ENCODE results near the gene VPS26A.
"Not testable (repeated sequence)": the region's sequence is repeated elsewhere in the genome, so short reads cannot be mapped to it uniquely, and the experiment has no call there.

The VPS26A gene

GRCh38 chr10:69103784-69104183 is 20.2 kb upstream of the VPS26A start:
- no peak for DNase-seq

DNA sequence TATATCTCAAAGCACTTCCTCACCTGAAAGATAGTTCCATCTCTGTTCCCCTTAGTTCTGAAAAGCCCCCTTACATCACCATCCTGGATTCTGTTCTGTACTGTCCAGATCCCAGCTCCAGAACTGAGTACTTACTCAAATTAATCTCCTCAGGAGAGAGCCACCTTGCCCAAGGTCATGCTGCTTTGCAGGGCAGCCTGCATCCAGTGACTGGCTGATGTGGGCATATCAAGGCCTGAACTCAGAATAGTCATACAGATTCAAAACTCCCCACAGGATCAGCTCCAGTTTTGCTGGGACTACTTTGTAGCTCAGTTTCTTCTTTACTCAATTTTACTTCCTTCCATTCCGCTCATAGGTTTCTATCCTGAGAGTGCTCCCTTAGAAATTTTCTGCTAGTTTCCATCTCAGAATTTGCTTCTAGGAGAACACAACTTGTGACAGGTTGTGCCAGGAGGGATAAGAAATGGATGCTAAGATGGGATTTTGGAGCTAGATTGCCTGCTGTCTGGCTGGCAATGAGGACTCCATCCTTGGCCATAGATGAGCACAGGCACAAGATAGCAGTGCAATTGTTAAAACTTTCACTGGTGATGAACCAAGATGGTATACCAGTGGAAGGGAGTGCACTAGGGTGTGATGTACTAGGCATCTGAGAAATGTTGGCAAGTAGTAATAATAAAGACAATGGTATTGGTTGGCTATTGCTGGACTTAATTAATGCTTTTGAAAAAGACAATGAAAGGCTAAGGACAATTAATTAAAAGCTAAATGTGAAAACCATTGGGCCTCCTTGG is 18.8 kb upstream of the VPS26A start:
- DNase-seq = no peak

DNA sequence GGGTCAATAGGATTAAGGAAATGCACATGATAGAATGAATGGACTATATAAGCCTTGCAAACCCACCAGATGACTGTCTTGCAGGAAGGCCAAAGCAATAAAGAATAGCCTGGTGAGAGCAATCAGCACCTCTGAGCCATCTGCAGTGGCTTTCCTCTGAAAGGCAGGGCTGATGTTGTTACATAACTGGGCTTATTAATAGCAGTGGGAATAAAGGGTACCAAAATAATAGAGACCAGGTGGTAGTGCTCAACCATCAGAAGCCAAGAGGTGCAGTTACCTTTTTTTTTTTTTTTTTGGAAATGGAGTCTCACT is 16.8 kb upstream of the VPS26A start:
- DNase-seq = no peak

DNA sequence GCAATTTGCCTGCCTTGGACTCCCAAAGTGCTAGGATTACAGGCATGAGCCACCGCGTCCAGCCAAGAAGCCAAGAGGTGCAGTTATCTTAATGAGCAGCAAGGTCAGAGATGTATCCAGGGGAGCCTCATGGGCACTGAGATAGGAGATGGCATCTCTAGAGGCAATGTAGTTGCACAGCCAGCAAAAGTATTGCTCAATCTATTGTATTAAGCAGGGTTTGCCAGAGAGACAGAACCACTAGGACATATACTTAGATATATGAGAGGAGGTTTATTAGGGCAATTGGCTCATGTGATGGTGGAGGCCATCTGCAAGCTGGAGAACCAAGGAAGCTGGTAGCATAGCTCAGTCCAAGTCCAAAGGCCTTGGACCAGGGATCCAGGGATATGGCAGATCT is 16.3 kb upstream of the VPS26A start:
- DNase-seq = no peak

- no peak for DNase-seq
These were observed 4.1 kb upstream of the VPS26A start for GRCh38 chr10:69119896-69120295.

GRCh38 chr10:69123306-69123746 is 652 bp upstream of the VPS26A start:
- no peak for DNase-seq

GRCh38 chr10:69124563-69125268 is 738 bp downstream of the VPS26A start:
- DNase-seq = no peak

GRCh38 chr10:69125554-69125953 is 1.6 kb downstream of the VPS26A start:
- DNase-seq = no peak

- DNase-seq = no peak
These were observed 6.3 kb downstream of the VPS26A start for GRCh38 chr10:69130251-69130650.

DNA sequence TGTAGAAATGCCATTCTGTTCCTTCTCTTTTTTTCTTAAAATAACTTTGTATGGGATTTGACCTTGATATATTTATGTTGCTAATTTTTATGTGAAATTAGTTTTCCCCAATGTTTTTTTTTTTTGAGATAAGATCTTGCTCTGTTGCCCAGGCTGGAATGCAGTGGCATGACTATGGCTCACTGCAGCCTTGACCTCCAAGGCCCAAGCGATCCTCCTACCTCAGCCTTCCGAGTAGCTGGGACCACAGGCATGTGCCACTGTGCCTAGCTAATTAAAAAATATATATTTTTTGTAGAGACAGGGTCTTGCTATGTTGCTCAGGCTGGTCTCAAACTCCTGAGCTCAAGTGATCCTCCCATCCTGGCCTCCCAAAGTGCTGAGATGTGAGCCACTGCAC is 16.0 kb downstream of the VPS26A start:
- DNase-seq = no peak

- no peak for DNase-seq
These were observed 17.3 kb downstream of the VPS26A start for GRCh38 chr10:69141304-69141703.

DNA sequence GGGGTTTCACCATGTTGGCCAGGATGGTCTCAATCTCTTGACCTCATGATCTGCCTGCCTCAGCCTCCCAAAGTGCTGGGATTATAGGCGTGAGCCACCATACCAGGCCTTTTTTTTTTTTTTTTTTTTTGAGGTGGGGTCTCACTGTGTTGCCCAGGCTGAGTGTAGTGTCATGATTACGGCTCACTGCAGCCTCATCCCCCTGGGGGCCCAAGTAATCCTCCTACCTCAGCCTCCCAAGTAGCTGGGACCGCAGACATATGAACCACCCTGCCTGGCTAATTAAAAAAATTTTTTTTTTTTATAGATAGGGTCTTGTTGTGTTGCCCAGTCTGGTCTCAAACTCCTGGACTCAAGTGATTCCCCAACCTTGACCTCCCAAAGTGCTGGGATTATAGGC is 18.1 kb downstream of the VPS26A start:
- DNase-seq = not testable (repeated sequence)

DNA sequence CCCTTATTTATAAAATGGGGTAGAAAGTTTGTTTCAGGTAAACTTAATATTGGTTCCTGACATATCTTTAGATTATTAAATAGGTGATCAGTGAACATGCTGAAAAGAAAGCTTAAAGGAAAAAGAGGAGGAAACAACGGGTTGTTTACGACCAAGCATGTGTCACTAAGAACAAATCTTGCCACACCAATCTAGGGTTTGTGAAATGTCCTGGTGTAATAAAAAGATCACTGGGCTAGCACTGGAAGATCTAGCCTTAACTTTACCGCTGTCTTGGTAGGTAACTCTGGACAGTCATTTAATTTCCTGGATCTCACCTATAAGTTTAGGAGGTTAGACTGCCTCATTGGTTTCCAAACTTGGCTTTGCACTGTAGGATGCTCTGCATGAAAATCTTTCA is 19.0 kb downstream of the VPS26A start:
- DNase-seq = no peak

DNA sequence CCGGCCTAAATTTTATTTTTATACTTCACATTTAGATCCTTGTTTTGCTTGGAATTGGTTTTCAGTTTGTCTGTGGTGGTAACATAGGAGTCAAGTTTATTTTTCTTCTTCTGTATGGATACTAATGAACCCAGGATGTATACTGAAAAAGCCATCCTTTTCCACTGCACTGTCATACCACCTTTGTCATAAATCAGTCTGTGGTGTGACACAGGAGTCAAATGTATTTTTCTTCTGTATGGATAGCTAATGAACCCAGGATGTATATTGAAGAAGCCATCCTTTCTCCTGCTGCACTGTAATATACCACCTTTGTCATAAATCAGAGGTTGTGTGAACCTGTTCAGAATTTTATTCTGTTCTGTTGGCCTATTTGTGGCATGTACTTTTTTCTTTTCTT is 21.4 kb downstream of the VPS26A start:
- no peak for DNase-seq

DNA sequence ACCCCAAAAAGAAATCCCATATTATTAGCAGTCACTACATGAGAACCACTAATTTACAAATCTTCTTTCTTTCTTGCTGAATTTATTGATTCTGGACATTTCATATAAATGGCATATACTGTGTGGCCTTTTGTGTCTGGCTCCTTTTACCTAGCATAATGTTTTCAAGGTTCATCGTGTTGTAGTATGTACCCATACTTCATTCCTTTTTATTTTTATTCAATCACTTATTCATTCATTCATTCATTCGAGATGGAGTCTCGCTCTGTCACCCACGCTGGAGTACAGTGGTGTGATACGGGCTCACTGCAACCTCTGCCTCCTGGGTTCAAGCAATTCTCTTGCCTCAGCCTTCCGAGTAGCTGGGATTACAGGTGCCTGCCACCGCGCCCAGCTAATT is 21.9 kb downstream of the VPS26A start:
- no peak for DNase-seq

DNA sequence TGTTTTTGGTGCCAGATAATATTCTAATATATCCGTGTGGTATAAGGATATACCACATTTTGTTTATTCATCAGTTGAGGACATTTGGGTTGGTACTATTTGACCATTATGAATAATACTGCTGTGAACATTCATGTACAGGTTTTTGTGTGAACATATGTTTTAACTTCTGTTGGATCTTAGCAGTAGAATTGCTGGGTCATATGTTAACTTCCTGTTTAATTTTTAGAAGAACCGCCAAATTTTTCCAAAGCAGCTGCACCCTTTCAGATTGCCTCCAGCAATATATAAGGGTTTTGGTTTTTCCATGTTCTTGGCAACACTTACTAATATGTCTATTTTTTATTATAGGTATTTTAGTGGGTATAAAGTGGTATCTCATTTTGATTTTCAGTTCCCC is 22.8 kb downstream of the VPS26A start:
- DNase-seq = no peak

DNA sequence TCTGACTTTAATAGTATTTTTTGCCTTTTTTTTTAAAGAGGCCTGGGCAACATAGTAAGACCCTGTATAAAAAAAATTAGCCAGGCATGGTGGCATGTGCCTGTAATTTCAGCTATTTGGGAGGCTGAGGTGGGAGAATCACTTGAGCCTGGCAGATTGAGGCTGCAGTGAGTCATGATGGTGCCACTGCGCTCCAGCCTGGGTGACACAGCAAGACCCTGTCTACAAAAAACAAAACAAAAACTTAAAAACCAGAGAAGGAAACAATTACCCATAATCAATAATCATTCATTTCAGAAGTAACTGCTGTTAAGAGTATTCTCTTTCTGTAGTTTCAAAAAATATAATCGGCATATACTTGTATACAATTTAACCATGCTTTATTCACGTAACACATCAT is 28.0 kb downstream of the VPS26A start:
- DNase-seq = no peak

- no peak for DNase-seq
These were observed 29.2 kb downstream of the VPS26A start for GRCh38 chr10:69153227-69153626.

DNA sequence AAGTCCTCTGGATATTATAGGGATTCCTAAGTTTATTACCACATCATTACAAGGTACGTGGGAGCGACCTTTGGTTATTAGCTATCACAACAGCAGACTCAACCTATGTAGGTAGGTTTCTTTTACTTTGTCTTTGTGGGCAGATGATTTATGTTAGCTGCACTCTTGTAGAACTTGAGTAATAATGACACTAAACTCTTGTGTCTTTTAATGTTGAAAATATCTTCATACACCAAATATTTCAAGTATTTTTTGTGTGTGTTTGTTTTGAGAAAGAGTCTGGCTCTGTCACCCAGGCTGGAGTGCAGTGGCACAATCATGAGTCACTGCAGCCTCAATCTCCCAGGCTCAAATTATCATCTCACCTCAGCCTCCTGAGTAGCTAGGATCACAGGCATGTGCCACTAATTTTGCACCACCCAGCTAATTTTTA is 36.8 kb downstream of the VPS26A start:
- DNase-seq = no peak

DNA sequence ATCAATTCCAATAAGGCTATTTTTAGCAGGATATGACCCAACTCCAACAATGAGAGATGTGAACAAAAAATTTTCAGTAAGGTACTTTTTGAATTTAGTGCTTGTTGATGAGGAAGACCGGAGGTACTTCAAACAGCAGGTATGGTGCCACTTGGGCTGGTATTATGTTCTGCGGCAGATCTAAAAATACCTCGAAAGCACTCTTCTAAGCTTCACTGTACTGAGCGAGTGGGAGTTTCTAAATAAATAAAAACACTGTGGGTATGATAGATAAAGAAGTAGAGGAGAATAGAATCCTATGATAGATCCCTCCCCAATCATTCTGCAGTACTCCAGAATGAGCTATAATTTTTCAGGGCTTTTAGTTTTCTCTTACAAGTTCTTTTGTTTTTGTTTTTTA is 44.5 kb downstream of the VPS26A start:
- DNase-seq = no peak

- DNase-seq = no peak
These were observed 48.4 kb downstream of the VPS26A start for GRCh38 chr10:69172241-69172982.

GRCh38 chr10:69175326-69175725 is 51.3 kb downstream of the VPS26A start:
- not testable (repeated sequence) for DNase-seq

- DNase-seq = no peak
These were observed 52.8 kb downstream of the VPS26A start for GRCh38 chr10:69176823-69177222.
